Skeletal muscle cell (primary cell): Measurements from ENCODE around the gene BMP2K.
"Not testable (repeated sequence)": the region's sequence is repeated elsewhere in the genome, so short reads cannot be mapped to it uniquely, and the experiment has no call there.

Source experiments
- DNase-seq: peaks from one replicate; pipeline ENCODE4 v3.0.0-alpha.2; 2010; ENCODE audit warnings: low read depth
- H3K4me3 ChIP-seq: 2 replicates; pipeline ENCODE4 v1.5.1; 2011; ENCODE audit warnings: low read depth, mild to moderate bottlenecking, control low read depth, low read length, moderate library complexity

BMP2K gene

DNA sequence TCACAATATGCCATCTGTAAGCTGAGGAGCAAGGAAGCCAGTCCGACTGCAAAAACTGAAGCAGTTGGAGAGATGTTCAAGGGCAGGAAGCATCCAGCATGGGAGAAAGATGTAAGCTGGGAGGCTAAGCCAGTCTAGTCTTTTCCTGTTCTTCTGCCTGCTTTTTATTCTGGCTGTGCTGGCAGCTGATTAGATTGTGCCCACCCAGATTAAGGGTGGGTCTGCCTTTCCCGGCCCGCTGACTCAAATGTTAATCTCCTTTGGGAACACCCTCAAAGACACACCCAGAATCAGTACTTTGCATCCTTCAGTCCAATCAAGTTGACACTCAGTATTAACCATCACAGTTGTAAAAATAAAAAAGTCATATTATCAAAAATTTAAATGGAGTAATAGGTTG lies 63.5 kb downstream of the BMP2K start:
- not testable (repeated sequence) for DNase-seq, H3K4me3 ChIP-seq

DNA sequence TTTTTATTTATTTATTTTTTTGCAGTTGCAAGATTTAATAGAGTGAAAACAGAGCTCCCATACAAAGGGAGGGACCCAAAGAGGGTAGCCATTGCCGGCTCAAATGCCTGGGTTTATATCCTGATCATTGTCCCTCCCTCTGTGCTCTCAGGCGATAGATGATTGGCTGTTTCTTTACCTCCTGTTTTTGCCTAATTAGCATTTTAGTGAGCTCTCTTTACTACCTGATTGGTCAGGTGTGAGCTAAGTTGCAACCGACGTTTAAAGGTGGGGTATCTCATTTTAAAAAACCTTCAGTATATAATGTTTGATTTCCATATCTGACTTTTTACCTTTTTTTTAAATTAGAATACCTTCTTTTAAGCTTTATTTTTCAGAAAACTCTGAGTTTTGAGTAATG lies 64.1 kb downstream of the BMP2K start:
- DNase-seq, H3K4me3 ChIP-seq: not testable (repeated sequence)

DNA sequence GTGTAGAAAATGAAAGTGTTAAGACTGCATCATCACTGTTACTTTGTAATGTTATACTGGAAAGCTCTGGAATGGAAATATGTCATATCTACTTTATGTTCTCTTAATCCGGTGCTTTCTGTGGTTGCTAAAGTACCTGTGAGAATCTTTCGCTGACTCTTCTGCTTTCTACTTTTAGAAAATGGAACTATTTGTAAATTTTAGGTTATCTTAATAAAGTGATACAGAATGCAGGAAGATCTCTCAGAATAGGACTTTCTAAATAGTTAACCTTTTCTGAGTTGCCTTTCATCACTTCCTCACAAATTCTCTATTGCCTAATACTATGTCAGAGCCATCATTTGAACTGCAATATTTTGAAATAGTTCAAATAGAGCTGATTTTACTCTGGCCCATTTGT lies 69.3 kb downstream of the BMP2K start:
- H3K4me3 ChIP-seq: no peak overlapping the region
- no peak for DNase-seq

DNA sequence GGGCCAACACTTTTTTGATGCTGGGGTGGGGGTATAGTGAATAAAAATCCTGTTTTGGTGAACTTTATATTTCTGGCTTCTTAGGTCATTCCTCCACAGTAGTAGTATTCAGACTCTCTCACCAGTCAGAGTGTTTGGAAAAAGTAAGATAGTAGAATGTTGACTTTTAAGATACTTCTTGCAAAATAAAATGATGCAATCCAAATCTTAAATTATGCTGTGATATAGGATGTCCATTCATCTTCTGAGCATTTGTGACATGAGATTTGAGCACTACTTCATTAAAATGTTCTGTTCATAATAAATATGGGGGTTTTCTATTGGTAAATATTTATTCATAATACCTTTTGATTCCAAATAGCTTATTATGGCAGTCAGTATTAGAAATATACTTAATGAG lies 70.1 kb downstream of the BMP2K start:
- no peak overlapping the region for H3K4me3 ChIP-seq
- DNase-seq: no peak

DNA sequence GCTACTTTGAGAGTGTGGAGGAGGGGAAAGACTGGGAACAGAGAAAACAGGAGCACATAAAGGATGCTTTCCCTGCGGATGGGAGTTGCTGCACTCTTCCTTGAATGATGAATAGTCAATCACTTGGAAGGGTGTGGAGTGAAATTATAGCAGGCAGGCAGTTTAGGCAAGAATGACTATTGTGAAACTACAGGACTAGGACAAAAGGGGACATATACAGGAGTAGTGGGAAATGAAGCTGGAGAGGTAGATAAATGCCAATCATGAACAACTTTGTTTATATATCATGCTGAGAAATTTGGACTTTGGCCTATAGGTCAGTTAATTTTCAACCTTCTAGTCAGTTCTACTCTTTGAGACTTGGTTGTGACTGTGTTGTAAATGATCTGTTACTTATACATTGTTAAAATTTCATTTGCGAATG lies 86.2 kb downstream of the BMP2K start:
- no peak overlapping the region for H3K4me3 ChIP-seq
- DNase-seq: no peak

DNA sequence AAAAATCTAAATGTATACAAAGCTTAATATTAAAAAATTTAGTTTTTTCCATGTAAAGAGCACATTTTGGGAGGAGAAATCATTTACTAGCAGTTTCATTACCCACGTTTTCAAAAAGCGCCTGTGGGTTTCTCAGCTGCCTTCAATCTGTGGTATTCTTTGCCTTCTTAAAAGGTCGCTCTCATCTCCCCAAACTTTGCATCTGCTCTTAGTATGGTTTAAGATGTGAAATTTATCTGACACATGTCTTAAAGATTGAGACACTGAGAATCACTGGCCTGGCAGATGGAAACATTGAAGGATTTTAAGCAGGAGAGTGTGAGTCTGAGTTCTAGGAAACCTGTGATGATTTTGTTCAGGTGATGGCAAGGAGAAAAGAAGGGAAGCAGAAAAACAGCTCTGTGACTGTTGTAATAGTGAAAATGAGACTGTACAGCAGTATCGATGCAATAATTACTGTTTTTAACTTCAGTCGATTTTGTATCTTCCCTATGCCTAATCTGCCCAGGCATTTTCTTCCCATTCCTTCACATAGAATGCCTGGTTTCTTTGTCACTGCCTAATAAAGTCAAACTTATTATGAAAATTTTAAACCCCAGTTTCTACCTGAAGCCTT lies 87.2 kb downstream of the BMP2K start:
- H3K4me3 ChIP-seq: no peak overlapping the region
- DNase-seq: no peak

DNA sequence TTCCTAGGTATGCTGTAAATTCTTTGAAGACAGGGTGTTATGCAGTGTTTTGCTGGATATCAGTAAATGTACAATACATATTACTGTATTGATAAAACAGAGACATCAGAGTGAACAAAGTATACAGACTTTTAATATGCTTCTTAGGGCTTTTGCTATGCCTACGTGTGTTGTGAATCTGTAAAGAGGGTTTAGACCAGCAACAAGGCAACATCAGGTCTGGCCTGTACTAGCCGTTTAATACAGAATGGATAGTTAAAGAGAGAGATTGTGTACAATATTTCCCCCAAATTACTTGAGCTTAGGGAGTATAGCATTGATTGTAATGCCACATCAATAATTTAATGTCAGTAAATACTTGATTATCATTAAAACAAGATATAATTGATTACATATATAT lies 87.8 kb downstream of the BMP2K start:
- DNase-seq: no peak
- H3K4me3 ChIP-seq: no peak overlapping the region

DNA sequence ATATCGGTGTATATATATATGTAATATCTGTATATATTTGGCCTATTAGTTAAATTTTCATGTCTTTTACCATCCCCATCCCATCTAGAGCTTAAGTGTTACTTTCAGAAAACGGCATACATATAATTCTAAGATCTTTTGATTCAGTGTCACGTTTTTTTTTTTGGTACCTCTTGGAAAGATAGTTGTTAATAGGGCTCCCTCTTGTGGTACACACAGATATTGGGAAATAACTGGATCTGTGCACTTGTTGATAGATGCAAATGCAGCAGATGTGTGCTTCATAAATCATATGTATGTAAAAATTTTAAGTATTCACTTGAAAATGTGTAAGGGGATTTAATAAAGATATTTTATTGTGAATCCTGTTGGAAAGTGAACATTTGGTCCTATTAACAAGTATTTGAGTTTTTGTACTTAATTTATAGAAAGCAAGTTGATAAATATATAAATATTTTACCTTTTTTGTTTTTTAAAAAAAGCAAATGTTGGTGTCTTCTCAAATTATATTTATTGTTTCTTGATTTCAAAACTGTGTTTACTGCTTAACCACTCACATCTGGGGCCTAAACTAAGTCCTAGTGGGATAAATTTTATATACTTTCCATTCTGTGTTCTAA lies 88.4 kb downstream of the BMP2K start:
- peak; percentile 55 for DNase-seq
- no peak overlapping the region for H3K4me3 ChIP-seq

DNA sequence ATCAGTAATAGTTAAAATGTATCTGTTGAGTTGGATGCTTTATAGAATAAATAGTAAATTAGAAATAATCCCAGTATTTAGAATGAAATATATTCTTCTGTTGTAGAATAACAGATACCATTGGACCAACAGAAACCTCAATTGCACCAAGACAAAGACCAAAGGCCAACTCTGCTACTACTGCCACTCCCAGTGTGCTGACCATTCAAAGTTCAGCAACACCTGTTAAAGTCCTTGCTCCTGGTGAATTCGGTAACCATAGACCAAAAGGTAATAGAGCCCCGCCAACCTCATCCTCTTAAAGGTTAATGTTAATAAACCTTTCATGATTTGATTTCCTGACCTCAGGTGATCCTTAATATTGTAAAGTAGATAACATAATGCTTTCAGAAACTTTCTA lies 89.3 kb downstream of the BMP2K start:
- no peak overlapping the region for H3K4me3 ChIP-seq
- no peak for DNase-seq

DNA sequence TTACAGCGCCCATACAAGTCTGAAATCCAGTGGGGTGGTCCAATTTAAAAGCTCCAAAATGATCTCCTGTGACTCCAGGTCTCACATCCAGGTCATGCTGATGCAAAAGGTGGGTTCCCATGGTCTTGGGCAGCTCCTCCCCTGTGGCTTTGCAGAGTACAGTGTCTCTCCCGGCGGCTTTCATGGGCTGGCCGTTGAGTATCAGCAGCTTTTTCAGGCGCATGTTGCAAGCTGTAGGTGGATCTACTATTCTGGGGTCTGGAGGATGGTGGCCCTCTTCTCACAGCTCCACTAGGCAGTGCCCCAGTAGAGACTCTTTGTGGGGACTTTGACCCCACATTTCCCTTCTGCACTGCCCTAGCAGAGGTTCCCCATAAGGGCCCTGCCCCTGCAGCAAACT lies 92.6 kb downstream of the BMP2K start:
- not testable (repeated sequence) for H3K4me3 ChIP-seq, DNase-seq

DNA sequence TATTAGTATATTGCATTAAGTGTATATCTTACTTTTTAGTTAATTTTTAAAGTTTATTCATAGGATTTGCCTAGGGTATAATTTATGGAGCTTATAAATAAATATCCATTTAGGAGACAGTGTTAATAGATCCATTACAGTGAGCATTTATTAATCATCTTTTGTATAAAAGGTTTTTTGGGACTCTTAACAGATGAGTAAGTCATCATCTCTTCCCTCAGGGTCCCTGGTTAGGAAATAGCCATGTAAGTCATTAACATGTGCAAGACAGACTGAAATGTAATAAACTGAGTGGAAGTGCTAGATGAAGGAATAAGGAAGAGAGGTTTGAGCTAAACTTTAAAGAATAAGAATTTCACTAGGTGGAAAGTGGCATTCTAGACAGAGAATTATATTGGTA lies 93.9 kb downstream of the BMP2K start:
- DNase-seq: no peak

DNA sequence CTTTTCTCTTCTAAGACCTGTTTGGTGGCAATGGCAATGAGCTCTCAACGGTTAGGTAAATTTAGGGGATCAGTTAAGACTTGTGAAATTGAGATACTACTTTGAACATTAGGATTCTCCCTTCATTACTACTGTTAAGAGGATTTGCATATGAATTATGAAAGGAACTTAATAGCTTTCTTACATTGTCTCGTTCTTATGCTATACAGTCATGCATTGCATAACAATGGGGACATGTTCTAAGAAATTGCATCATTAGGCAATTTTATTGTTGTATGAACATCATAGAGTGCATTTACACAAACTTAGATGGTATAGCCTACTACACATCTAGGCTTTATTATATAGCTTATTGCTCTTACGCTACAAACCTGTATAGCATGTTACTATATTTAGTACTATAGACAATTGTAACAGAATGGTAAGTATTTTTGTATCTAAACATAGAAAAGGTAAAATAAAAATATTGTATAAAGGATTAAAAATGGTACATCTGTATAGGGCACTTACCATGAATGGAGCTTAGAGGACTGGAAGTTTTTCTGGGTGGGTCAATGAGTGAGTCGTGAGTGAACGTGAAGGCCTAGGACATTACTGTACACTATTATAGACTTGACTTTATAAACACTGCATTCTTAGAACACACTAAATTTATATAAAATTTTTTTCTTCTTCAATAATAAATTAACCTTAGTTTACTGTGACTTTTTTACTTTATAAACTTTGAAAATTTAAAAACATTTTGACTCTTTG lies 100.6 kb downstream of the BMP2K start:
- DNase-seq: peak; percentile 10
- no peak overlapping the region for H3K4me3 ChIP-seq

More for the DNA sequence above, 93.9 kb downstream of the BMP2K start:
- no peak overlapping the region for H3K4me3 ChIP-seq

DNA sequence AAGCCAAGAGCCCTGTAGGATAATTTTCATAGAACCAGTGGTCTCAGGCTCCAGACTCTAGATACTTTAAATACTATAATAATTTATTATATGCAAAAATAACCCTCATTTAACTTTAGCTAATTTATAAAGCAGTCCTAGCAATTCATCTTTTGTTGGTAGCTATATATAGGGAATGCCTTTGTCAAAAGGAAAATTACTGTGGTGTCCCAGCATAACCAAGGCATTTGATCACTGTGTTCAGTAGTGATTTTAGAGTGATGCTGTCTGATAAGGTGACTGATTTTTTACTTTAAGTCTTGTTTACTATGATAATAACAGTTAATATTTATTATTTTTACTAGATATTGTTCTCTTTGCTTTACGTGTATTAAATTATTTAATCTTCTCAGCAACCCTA lies 101.9 kb downstream of the BMP2K start:
- no peak for DNase-seq
- H3K4me3 ChIP-seq: no peak overlapping the region

DNA sequence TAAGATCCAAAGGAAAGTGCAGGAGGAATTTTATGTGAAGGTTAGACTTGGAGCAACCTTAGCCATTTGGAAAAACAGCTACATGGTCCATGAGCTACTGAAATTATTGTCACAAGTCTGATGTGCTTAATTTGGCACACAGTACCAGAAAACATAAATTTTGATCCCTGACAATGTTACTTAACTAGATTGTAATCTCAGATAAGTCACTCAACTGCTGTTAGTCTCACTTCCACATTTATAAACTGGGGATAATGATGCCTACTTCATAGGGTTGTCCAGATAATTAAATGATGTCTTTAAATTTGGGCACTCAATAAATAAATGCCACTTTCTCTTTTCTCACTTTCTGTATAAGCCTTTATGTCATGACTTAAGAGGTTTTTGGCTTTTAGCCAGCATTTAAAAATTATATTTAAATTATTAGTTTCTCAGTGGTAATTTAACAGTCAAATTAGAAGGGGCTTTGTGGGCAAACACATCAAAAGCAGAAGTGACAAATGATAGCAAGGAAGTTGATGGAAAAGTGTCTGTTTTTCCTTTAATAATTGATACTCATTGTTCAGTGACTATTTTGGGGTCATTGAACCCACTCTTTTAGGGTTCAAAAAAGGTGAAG lies 104.8 kb downstream of the BMP2K start:
- no peak overlapping the region for H3K4me3 ChIP-seq
- DNase-seq: no peak

DNA sequence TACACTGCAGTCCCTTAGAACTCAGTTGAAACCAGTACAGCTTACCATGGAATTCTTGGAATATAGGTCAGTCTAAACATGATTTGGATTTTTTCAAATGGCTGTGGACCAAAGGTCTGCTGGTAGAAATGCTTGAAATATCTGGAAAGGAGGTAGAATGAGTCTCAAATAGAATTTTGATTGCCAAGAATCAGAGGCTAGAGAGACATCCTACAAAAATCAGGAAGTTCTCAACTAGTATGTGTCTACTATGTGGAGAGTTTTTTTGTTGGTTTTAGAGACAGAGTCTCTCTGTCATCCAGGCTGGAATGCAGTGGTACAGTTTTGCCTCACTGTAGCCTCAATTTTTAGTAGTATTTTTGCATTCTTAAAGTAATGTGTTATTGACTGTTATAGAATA lies 109.4 kb downstream of the BMP2K start:
- no peak overlapping the region for H3K4me3 ChIP-seq
- DNase-seq: no peak

DNA sequence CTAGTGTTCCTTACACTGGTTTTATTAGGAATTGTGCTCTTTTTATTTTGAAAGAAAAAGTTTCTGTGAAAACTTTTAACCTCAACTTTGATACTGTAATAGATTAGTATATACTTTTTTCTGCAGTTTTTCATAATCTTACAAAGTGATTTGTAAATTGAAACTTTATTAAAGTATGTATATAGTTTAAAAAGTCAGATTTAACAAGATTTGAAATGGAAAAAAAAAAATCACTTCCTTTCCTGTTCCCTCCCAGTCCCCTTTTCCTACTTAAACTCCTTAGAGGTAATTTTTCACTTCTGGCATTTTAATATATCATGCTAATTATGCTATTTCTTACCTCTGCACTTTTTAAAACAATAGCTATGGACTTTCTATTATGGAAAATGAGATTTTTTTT lies 113.8 kb downstream of the BMP2K start:
- H3K4me3 ChIP-seq: no peak overlapping the region
- no peak for DNase-seq

DNA sequence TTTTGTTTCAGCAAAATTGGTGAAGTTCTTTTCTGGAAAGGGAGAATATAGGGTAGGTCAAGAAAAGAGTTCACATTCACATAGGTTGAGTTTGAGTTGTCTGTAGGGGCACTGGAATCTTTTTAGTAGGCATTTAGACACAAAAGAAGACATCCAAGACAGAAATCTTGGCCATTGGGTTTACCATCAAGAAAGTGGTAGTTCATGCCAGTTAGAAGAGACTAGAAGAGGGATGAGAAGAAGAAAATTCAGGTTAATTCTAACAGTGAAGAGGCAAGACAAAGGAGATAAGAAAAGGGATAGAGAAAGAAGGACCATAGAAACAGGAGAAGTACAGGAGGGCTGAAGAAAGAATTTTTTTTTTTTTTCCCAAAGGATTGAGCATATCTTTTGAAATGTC lies 123.2 kb downstream of the BMP2K start:
- no peak for DNase-seq
- no peak overlapping the region for H3K4me3 ChIP-seq

DNA sequence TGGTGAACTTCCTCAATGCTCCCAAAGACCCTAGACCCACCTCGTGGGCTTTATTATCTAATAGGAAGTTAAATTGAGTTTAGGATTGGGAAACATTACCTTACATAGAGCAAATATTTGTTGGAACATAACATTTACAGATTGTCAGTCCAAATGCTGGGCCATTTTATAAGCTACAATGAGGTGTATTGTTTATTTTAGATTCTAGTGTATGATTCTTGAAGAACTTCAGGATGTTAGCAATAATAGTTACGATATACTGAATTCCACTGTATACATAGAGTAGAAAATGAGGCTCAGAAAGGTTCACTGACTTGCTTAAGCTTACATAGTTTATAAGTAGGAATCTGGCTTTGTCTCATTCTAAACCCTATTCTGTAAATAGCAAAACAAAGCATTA lies 125.7 kb downstream of the BMP2K start:
- H3K4me3 ChIP-seq: no peak overlapping the region
- no peak for DNase-seq

DNA sequence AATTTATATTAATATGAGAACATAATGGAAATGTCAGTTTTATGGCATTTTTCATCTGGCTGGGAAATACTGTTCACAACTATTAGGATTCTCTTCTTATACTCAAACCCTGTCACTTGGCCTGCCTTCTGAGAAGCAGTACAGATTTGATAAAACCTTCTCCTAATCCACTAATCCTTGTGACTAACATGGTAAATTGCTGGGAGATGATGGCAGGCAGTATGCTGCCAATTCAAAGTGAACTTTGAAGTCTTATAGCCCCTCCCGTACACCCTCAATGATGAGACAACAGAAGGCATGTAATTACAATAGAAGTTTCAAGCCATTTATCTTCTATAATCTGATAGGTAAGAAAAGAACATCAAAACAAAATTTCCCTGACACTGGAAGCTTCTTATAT lies 126.1 kb downstream of the BMP2K start:
- no peak overlapping the region for H3K4me3 ChIP-seq
- no peak for DNase-seq

DNA sequence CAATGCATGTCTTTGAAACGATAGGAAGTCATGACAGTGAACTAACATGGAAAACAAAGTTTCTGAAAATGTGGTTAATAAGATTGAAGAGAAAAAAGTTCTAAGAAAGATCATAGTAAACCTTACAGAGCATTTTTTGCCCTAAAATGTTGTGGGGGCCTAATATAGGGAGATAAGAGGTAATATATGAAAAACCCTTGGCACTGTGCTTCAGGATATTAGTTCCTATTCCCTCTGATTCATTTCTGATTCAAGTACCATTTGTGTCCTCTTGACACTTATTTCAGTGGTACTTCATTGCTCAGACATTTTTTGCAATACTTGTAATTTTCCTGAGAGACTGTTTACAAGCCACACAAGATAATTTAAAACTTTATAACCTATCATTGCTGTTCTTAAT lies 128.0 kb downstream of the BMP2K start:
- DNase-seq: no peak
- H3K4me3 ChIP-seq: no peak overlapping the region

DNA sequence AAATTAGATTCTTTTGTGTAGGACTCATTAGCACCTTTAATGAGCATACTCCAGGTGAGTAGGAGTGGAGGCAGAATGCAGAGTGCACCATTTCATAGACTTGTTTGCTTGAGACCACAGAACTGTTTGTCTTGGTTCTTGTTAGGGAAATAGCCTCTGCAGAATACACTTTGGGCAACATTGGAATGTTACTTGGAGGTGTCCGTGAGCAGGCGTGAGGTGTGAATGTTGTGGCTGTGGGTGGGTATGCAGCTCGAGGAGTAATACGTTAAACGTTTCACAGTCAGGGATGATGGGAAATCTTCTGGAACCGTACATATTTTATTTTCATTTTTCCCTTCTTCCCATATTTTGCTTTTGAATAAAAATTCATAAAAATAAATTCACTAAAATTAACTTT lies 131.5 kb downstream of the BMP2K start:
- no peak for DNase-seq
- H3K4me3 ChIP-seq: no peak overlapping the region
